HG03064 (cell line): ENCODE measurements around the gene HS1BP3.

Experiments used
- ATAC-seq: cut with Tn5 transposase; IDR thresholded peaks from one replicate; pipeline ENCODE4 v1.9.1; 2021; ENCODE audit warnings: low read depth; ENCODE audit not compliant: unreplicated experiment

HS1BP3 gene

GRCh38 chr2:20664431-20665242 lies 13.7 kb upstream of the HS1BP3 start:
- no peak for ATAC-seq

DNA sequence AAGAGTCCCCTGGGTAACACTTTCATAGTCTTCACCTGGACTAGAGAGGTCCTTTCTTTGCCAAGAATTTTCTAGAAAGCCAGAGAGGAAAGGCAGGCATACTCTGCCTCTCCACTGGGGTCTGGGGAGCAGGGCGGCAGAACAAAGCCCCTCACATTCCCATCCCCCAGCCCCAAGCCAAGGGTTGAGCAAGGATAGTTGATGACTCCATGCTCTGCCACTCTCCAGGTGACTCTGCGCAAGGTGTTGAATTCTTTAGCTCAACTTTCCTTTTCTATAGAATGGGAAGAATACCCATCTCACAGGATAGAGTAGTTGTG lies 13.1 kb upstream of the HS1BP3 start:
- no peak for ATAC-seq

- no peak for ATAC-seq
Measured at GRCh38 chr2:20663196-20664070, 12.5 kb upstream of the HS1BP3 start.

- ATAC-seq: no peak
Measured at GRCh38 chr2:20662308-20662937, 11.5 kb upstream of the HS1BP3 start.

DNA sequence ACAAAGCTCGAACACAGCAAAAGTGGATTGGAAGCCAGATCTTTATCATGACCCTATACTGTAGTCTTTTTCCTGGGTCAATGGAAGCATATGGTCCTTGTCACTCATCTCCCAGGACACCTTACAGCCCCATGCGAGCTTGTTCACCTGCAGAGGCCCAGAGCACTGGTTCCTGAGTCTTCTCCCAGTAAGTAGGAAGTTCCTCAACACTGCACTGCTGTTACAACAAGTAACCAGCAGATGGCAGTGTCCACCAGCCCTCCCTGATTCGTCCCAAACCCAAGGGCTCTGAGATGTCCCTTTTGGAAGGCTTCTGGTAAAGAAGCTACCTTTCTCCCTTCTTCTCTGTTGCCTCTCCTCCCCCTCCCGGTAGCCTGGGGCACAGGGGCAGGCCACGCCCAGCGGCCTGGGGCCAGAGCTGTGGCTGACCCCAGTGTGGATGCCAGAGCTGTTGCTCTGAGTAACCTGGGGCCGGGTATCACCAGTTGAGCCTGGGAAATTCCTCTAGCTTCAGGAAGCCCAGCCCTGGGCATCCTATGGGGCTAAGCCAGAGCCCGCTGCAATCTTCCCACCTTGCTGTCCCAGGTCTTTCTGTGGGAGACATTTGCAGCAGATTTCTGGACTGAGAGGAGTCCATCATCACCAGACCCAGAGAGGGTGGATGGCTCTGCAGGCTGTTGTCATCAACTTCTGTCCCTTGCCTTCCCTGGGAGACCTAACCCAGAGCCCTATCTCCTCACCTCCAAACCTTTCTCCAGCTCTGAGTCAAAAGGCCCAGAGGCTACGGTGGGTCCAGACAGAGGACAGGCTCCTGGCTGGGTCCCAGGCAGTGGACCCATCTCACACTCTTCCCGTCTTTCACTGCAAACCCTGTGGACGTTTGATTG lies 10.8 kb upstream of the HS1BP3 start:
- ATAC-seq: peak; percentile 45

DNA sequence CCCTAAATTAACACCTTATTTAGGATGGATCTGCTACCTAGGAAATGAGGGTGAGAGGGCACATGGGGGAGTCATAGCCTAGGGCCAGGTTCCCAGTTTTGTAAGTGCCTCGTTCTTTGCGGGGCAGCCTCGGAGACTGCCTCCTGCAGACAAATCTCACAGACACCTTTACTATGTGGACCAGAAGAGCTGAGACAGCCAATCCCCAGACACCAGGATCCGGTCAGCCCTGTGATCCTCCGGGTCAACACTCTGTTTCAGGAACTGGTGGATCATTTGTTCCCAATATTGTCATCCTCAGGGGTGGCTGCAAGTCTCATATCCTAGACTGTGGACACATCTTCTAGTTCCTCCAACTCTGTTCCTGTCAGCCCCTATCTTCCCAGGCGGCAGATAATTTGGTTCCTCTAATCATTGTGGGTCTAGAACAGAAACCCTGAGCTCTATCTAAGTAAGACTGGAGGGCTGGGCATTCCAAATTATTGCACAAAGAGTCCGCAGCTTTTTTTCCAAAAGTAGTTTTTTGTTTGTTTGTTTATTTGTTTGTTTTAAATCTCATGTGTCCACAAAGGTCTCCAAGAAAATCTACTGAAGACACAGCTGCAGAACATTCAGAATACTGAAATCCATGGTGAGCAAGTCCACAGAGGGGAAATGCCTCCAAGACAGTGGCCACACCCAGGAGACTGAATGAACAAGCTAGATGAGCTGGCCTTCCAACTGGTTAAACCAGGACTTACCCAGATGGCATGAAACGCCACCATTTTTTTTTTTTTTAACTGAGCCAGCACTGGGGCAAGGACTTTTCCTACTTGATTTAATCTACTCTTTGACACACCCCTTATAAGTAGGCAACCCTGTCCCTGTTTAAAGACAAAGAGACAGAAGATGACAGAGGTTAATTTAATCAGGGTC lies 9.9 kb upstream of the HS1BP3 start:
- no peak for ATAC-seq

DNA sequence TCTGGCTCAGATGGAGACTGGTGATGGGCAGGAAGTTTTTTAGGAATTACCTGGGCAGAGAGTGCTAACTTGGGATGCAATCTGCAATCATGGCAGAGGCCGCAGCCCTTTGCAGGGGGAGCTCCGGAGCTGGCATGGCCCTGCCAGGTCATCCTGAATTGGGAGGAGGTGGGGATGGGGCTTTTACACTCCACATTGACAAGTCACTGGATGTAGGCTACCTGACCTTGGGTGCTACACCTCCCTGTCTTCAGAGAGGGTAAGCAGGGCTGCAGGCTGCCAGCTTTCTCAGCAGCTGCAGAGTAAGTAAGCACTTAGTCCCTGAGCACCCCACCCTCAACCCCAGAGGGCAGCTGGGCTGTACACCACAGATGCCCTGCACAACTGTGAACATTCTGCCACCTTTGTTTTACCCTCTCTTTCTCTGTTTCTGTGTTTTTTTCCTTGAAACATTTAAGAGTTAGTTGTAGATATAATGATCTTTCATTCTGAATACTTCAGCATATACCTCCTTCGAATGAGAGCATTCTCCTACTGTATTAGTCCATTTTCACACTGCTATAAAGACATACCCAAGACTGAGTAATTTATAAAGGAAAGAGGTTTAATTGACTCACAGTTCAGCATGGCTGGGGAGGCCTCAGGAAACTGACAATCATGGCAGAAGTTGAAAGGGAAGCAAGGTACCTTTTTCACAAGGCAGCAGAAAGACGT lies 6.8 kb upstream of the HS1BP3 start:
- no peak for ATAC-seq

GRCh38 chr2:20656561-20656960 lies 5.7 kb upstream of the HS1BP3 start:
- no peak for ATAC-seq

DNA sequence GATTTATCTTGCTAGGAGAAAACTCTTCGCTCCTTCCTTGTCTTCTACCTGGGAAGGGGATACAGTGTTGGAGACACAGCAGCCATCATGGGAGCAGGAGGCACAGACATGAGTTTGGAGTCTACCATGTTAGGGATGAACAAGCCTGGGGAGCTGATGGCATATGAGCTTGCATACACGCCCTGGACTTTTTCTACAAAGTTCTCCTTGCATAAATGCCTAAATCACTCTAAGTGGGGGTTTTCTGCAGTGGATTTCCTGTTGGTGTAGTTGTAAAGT lies 3.6 kb upstream of the HS1BP3 start:
- ATAC-seq: no peak

DNA sequence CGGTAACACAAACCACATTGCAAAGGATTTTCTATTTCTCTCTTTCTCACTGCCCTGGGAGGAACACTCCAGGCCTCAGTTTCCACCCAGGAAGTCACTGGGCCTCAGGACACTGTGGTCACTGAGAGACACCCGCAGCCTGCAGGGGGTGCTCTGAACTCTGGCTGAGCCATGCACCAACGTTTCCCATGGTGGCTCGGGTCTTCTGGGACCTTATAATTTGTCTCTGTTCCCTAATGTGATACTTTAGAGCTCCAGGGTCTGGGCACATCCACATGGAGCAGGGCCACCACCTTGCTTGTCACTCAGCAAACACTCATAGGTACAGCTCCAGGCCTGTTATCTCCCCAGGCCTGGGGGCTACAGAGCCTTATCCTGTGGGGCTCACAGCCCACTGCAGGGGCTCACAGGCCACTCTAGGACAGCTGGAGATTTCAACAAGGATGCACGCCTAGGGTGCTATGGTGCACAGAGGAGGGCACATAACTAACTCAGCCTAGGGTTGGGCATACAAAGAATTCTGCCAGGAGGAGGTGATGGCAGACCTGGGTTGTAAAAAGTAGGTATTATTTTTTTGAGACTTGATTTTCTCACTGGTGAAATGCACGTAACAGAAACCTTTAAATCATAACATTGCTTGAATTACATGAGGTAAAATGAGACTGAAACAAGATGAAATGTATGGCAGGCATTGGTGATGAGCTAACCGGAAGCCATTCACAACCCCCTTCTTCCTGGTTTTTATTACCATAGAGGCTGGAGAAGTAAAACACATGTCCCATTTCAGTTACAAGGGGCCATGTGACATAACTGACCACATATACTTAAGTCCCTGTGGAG lies 3.0 kb upstream of the HS1BP3 start:
- no peak for ATAC-seq

DNA sequence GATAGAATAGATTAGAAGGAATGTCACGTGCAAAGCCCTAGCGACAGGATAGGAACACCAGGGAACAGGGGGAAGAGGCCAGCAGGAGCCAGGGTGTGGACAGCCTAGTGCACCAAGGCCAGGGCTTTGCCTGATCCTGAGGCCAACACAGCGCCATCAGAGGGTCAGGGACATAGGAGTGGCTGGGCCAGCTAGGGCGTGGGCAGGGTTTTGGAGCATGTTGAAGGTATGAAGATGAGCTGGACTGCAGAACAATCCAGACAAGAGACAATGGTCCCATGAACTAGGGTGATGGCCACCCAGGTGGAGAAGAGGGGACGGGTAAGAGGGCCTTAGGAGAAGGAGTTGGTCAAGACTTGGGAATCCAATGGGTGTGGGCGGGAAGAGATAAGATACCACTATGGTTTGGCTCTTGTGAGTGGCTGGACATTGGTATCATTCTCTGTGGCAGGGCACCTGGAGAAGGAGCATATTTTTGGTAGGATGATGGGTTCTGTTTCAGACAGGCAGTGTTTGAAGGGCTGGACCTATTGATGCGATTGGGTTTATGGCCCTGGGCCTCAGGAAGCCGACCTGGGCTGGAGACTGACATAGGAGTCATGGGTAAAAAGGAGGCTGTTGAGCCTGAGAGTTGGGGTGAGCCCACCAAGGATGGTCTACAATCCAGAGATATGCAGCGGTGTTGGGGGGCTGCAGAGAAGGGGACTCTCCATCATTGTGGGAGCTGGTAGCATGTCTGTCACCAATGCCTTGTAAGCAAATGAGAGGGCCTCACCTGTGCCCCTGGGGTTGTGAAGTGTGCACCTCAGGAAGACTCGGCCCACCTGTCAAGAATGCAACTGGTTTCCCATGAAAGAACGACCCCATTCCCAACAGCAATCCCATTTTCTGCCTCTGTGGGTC lies 2.0 kb upstream of the HS1BP3 start:
- ATAC-seq: no peak

GRCh38 chr2:20652141-20652540 lies 1.2 kb upstream of the HS1BP3 start:
- no peak for ATAC-seq

DNA sequence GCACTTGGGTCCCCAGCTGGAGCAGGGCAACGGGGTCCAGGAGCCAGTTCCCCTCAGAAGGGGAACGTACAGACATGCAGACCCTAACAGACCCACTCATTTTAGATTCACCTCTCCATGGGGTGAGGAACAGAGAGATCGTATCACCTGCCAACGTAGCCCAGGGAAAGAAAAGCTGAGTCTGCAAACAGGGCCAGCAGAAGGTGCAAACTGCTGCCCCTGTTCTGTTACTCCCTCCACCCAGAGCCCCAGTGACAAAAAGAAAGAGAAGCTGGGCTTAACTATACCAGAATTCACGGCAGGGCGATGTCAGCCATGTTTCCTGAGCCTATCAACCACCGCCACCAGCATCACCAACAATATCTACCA lies 817 bp upstream of the HS1BP3 start:
- ATAC-seq: no peak

DNA sequence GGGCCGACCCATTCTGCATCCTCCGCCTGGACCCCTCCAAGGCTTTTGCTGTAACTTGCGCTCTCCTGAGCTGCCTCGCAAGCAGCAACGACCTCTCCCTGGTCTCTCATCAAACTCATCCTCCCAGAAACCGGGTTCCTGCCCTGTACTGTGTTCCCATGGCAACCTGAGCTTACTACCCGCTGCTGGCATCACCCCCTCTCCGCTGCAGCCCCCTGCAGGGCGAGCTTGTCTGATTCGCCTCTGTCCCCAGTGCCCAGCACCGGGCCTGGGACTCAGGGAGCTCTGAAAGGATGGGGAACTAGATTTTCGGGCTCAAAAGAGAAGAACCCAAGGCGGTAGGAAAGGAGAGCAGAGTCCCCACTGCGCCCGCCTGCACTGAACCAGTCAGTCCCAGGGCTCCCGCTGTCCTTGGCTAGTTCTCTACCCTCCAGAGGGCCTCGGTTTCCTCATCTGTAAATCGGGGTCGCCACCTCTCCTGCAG lies 463 bp downstream of the HS1BP3 start:
- ATAC-seq: peak; percentile 12

DNA sequence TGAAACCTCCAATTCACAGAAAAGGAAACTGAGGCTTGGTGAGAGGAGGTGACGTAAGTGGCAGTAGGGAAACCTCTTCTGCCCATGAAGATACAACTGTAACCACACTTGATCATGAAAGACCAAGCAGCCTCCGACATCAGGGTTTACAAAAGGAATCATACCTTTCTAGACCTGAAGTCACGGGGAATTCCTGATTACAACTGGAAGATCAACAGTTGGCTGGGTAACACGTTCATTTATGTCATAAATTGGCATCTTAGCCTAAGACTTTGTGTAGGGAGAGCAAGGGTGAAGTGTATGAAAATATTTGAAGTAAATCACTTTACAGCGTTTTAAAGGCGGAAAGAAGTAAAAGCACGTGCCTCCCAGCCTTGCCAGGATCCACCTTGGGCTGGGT lies 922 bp downstream of the HS1BP3 start:
- ATAC-seq: no peak

- ATAC-seq: no peak
Measured at GRCh38 chr2:20649576-20649975, 1.3 kb downstream of the HS1BP3 start.

GRCh38 chr2:20648831-20649230 lies 2.1 kb downstream of the HS1BP3 start:
- no peak for ATAC-seq
